GM12878 (cell line): ENCODE results near the gene KLF11. TPM values are rescaled to one million over a fixed set of nuclear protein-coding genes. Genes with fewer than 3 reads are reported as not detected.
A peak's percentile ranks its signal among the peaks of the same experiment; 100 is the strongest.

ENCODE experiments used
- CBX3 ChIP-seq: fragments of 200-600 bp; sonication (generic); IDR thresholded peaks from 2 replicates; pipeline ENCODE4 v1.6.1; 2016; ENCODE audit warnings: low read depth, borderline replicate concordance
- EGR1 ChIP-seq, 2 experiments: IDR thresholded peaks; 1 replicate in 1 of 2; 2 replicates in 1 of 2; pipeline ENCODE4 v1.6.1; 2011 to 2012; ENCODE audit warnings: low read depth in 2 of 2, low read length in 2 of 2, borderline replicate concordance in 1 of 2, mild to moderate bottlenecking in 1 of 2, moderate library complexity in 1 of 2
- ETV6 ChIP-seq, 2 experiments: fragments of 450-650 bp in 1 of 2; IDR thresholded peaks in 1 of 2; conservative IDR thresholded peaks in 1 of 2; 2 replicates each; pipeline ENCODE4 v1.6.1; 2014; ENCODE audit warnings: antibody characterized with exemption in 1 of 2, borderline replicate concordance in 1 of 2, low read depth in 1 of 2, mild to moderate bottlenecking in 1 of 2, moderate library complexity in 1 of 2
- IKZF1 ChIP-seq: fragments of 450-650 bp; conservative IDR thresholded peaks from 2 replicates; pipeline ENCODE4 v1.6.1; 2017; ENCODE audit warnings: antibody characterized with exemption, mild to moderate bottlenecking
- IKZF2 ChIP-seq, 2 experiments: fragments of 450-650 bp; IDR thresholded peaks; 2 replicates each; pipeline ENCODE4 v1.6.1; 2017; ENCODE audit warnings: mild to moderate bottlenecking in 2 of 2, moderate library complexity in 2 of 2
- IRF4 ChIP-seq: IDR thresholded peaks from 2 replicates; pipeline ENCODE4 v1.6.1; 2011; ENCODE audit warnings: low read depth, low read length
- KAT2A ChIP-seq: conservative IDR thresholded peaks from 2 replicates; pipeline ENCODE4 v1.6.1; 2011; ENCODE audit warnings: low read depth, low read length; ENCODE audit not compliant: control insufficient read depth
- MYB ChIP-seq: fragments of 150-350 bp; IDR thresholded peaks from 2 replicates; pipeline ENCODE4 v1.6.1; 2014; ENCODE audit warnings: mild to moderate bottlenecking, low read depth, low read length, borderline replicate concordance
- NFIC ChIP-seq: IDR thresholded peaks from 2 replicates; pipeline ENCODE4 v1.6.1; 2012; ENCODE audit warnings: low read depth, mild to moderate bottlenecking, inconsistent platforms, low read length, moderate library complexity
- RAD21 ChIP-seq: IDR thresholded peaks from 2 replicates; pipeline ENCODE4 v1.6.1; 2011; ENCODE audit warnings: mild to moderate bottlenecking, low read depth, low read length, moderate library complexity; ENCODE audit not compliant: insufficient read depth
- SMARCA5 ChIP-seq: fragments of 450-650 bp; IDR thresholded peaks from 2 replicates; pipeline ENCODE4 v1.6.1; 2017; ENCODE audit warnings: mild to moderate bottlenecking
- TBL1XR1 ChIP-seq: IDR thresholded peaks from 2 replicates; pipeline ENCODE4 v1.6.1; 2012; ENCODE audit warnings: low read depth, low read length, improper control_type of control experiment
- TCF7 ChIP-seq: IDR thresholded peaks from 2 replicates; pipeline ENCODE4 v1.6.1; 2014; ENCODE audit warnings: antibody characterized with exemption, borderline replicate concordance
- WRNIP1 ChIP-seq: IDR thresholded peaks from 2 replicates; pipeline ENCODE4 v1.6.1; 2011; ENCODE audit warnings: low read depth, low read length, improper control_type of control experiment, borderline replicate concordance
- ZNF207 ChIP-seq: fragments of 450-650 bp; IDR thresholded peaks from 2 replicates; pipeline ENCODE4 v1.6.1; 2014; ENCODE audit warnings: antibody characterized with exemption, mild to moderate bottlenecking, borderline replicate concordance
- ZNF622 ChIP-seq: fragments of 450-650 bp; IDR thresholded peaks from 2 replicates; pipeline ENCODE4 v1.6.1; 2017; ENCODE audit warnings: mild to moderate bottlenecking, inconsistent platforms
- polyA plus RNA-seq, 11 experiments: library from polyadenylated mRNA; depleted of rRNA in 4 of 11; unstranded in 6 of 11; stranded (reverse) in 5 of 11; fragments of >200 nt; fragmentation: Nextera tagmentation in 4 of 11; fragmentation: Illumina TruSeq in 1 of 11; extraction: Ambion mirVana in 4 of 11; extraction: Trizol in 1 of 11; gene quantifications; 1 replicate in 1 of 11; 2 replicates in 10 of 11; pipeline versions ENCODE4 v1.2.1 to v1.2.3, GENCODE V29; 2011 to 2016; ENCODE audit warnings: inconsistent platforms in 2 of 11, missing spikeins in 2 of 11, low read depth in 1 of 11
- total RNA-seq, 4 experiments: library from RNA; depleted of rRNA in 3 of 4; stranded (reverse); fragments of >200 nt in 3 of 4; fragmentation: Illumina TruSeq in 1 of 4; extraction: Trizol in 1 of 4; gene quantifications; 2 replicates each; pipeline versions ENCODE4 v1.2.1 to v1.2.3, GENCODE V29; 2013 to 2021
- TF ChIP-seq, protein P1 (sequence below): IDR thresholded peaks from 2 replicates; pipeline ENCODE4 v1.6.1; 2012; ENCODE audit warnings: low read depth, low read length, improper control_type of control experiment
- TF ChIP-seq, protein P2 (sequence below), 3 experiments: IDR thresholded peaks in 2 of 3; conservative IDR thresholded peaks in 1 of 3; 2 replicates each; pipeline ENCODE4 v1.5.1; 2011; ENCODE audit warnings: low read depth in 3 of 3, low read length in 3 of 3, mild to moderate bottlenecking in 3 of 3, control low read depth in 2 of 3, moderate library complexity in 2 of 3, inconsistent platforms in 1 of 3, mixed read lengths in 1 of 3; ENCODE audit not compliant: control insufficient read depth in 2 of 3, insufficient read depth in 1 of 3; ENCODE audit errors: extremely low read depth in 1 of 3
- TF ChIP-seq, protein P3 (sequence below): fragments of 450-650 bp; formaldehyde crosslinking; IDR thresholded peaks from 2 replicates; pipeline ENCODE4 v1.4.0; 2020; ENCODE audit warnings: mild to moderate bottlenecking, moderate library complexity
- TF ChIP-seq, protein P4 (sequence below): fragments of 450-650 bp; IDR thresholded peaks from 2 replicates; pipeline ENCODE4 v1.6.1; 2017; ENCODE audit warnings: antibody characterized with exemption, mild to moderate bottlenecking, moderate library complexity

KLF11 gene
- total and polyA plus RNA-seq, 10 of the 15 experiments (the other 5 are each of a cell fraction or from before 2014, with no cell fraction given), result 0.03 to 0.54 (median 0.14) TPM; not detected in 1

DNA sequence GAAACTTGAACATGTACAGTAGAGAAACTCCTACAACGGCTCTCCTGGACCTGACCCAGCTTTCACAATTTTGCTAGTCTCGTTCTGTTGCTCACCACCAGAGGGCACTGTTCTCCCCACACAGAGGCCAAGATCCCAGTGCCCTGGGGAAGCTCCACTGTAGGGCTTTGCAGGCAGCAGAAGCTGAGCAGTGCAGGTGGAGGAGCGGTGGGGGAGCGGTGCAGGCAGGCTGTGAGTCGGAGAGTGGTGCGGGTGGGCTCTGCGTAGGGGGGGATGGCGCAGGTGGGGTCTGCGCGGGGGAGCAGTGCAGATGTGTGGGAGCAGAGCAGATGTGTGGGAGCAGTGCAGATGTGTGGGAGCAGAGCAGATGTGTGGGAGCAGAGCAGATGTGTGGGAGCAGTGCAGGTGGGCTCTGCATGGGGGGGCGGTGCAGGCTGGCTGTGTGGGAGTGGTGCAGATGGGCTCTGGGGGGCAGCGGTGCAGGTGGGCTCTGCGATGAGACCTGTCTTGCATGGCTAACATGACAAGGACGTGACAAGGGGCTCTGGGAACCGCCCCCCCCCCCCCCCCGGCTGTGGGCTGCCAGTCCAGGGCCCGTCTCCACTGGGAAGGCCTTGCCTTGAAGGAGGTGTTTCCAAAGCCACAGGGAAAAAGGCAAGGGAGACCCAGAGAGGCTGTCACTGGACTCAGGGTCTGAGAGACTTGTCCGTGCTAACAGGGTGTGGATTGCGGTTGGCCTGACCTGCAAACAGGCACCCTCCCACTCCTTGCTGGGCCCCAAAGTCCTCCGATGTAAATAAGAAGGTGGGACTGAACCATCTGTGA is 29.5 kb downstream of the KLF11 start (continued):
- TF ChIP-seq RAD21 (peak; percentile 92), ZNF622 (no peak), IRF4 (peak; percentile 61; the same call in 1 of the 2 replicates), EGR1 (IDR thresholded peaks at IDR 0.05; ENCODE audit: borderline replicate concordance in 1 of 2, low read depth in 2 of 2, low read length in 2 of 2) (0 out of 3 replicates have a peak, but pooled peaks of 1 of the 2 experiments have one; percentile 37), TCF7 (no peak), CBX3 (no peak), MYB (no peak), ETV6 (conservative IDR thresholded peaks at IDR 0.05 in 1 of 2, IDR thresholded peaks at IDR 0.05 in 1 of 2; ENCODE audit: borderline replicate concordance in 1 of 2, low read depth in 1 of 2) (no peak), KAT2A (no peak), IKZF1 (peak; percentile 43; the same call in 1 of the 2 replicates), NFIC (no peak), IKZF2 (IDR thresholded peaks at IDR 0.05) (peak; percentile 14 to 47; a peak in 1 of 4 replicates), WRNIP1 (0 out of 2 replicates have a peak, but pooled peaks have one; percentile 47), SMARCA5 (peak; percentile 61; the same call in 1 of the 2 replicates), ZNF207 (0 out of 2 replicates have a peak, but pooled peaks have one; percentile 31), TBL1XR1 (0 out of 2 replicates have a peak, but pooled peaks have one; percentile 34)
- TF ChIP-seq, protein P1, sequence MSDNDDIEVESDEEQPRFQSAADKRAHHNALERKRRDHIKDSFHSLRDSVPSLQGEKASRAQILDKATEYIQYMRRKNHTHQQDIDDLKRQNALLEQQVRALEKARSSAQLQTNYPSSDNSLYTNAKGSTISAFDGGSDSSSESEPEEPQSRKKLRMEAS, result peak; percentile 18; the same call in 1 of the 2 replicates
- TF ChIP-seq, protein P2, sequence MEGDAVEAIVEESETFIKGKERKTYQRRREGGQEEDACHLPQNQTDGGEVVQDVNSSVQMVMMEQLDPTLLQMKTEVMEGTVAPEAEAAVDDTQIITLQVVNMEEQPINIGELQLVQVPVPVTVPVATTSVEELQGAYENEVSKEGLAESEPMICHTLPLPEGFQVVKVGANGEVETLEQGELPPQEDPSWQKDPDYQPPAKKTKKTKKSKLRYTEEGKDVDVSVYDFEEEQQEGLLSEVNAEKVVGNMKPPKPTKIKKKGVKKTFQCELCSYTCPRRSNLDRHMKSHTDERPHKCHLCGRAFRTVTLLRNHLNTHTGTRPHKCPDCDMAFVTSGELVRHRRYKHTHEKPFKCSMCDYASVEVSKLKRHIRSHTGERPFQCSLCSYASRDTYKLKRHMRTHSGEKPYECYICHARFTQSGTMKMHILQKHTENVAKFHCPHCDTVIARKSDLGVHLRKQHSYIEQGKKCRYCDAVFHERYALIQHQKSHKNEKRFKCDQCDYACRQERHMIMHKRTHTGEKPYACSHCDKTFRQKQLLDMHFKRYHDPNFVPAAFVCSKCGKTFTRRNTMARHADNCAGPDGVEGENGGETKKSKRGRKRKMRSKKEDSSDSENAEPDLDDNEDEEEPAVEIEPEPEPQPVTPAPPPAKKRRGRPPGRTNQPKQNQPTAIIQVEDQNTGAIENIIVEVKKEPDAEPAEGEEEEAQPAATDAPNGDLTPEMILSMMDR (IDR thresholded peaks at IDR 0.05 in 2 of 3, conservative IDR thresholded peaks at IDR 0.05 in 1 of 3; ENCODE audit: control insufficient read depth in 2 of 3, extremely low read depth in 1 of 3, insufficient read depth in 1 of 3, low read depth in 3 of 3, low read length in 3 of 3), result peak; percentile 84 to 94 (median 86); a peak in 5 of 6 replicates
- TF ChIP-seq, protein P3, sequence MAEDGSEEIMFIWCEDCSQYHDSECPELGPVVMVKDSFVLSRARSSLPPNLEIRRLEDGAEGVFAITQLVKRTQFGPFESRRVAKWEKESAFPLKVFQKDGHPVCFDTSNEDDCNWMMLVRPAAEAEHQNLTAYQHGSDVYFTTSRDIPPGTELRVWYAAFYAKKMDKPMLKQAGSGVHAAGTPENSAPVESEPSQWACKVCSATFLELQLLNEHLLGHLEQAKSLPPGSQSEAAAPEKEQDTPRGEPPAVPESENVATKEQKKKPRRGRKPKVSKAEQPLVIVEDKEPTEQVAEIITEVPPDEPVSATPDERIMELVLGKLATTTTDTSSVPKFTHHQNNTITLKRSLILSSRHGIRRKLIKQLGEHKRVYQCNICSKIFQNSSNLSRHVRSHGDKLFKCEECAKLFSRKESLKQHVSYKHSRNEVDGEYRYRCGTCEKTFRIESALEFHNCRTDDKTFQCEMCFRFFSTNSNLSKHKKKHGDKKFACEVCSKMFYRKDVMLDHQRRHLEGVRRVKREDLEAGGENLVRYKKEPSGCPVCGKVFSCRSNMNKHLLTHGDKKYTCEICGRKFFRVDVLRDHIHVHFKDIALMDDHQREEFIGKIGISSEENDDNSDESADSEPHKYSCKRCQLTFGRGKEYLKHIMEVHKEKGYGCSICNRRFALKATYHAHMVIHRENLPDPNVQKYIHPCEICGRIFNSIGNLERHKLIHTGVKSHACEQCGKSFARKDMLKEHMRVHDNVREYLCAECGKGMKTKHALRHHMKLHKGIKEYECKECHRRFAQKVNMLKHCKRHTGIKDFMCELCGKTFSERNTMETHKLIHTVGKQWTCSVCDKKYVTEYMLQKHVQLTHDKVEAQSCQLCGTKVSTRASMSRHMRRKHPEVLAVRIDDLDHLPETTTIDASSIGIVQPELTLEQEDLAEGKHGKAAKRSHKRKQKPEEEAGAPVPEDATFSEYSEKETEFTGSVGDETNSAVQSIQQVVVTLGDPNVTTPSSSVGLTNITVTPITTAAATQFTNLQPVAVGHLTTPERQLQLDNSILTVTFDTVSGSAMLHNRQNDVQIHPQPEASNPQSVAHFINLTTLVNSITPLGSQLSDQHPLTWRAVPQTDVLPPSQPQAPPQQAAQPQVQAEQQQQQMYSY (CRISPR knock-in tag), result no peak
- TF ChIP-seq, protein P4, sequence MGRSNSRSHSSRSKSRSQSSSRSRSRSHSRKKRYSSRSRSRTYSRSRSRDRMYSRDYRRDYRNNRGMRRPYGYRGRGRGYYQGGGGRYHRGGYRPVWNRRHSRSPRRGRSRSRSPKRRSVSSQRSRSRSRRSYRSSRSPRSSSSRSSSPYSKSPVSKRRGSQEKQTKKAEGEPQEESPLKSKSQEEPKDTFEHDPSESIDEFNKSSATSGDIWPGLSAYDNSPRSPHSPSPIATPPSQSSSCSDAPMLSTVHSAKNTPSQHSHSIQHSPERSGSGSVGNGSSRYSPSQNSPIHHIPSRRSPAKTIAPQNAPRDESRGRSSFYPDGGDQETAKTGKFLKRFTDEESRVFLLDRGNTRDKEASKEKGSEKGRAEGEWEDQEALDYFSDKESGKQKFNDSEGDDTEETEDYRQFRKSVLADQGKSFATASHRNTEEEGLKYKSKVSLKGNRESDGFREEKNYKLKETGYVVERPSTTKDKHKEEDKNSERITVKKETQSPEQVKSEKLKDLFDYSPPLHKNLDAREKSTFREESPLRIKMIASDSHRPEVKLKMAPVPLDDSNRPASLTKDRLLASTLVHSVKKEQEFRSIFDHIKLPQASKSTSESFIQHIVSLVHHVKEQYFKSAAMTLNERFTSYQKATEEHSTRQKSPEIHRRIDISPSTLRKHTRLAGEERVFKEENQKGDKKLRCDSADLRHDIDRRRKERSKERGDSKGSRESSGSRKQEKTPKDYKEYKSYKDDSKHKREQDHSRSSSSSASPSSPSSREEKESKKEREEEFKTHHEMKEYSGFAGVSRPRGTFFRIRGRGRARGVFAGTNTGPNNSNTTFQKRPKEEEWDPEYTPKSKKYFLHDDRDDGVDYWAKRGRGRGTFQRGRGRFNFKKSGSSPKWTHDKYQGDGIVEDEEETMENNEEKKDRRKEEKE, result no peak
